GM12892 (cell line): ENCODE results near the gene PBX1.

Experiments
- POLR2AphosphoS5 ChIP-seq: IDR thresholded peaks from 2 replicates; pipeline ENCODE4 v1.6.1; 2011; ENCODE audit warnings: low read depth, low read length, control low read depth
- TAF1 ChIP-seq: IDR thresholded peaks from 2 replicates; pipeline ENCODE4 v1.6.1; 2011; ENCODE audit warnings: low read depth, mild to moderate bottlenecking, control low read depth, low read length, borderline replicate concordance

GRCh38 chr1:164843743-164844500, 284.9 kb downstream of the PBX1 start:
- TF ChIP-seq TAF1 = no peak
- TF ChIP-seq POLR2AphosphoS5 = no peak
